K562 (cell line): ENCODE results near the gene CHRNG. TPM values are rescaled to one million over a fixed set of nuclear protein-coding genes. Genes with fewer than 3 reads are reported as not detected.

Source experiments
- ATAC-seq: fragments of 200-7000 bp; cut with Tn5 transposase; 3 replicates; pipeline ENCODE4 v1.9.1; 2020; ENCODE audit warnings: moderate library complexity
- BruUV-seq: library from RNA; stranded (reverse); fragments of 400-500 nt; replicated peaks from 2 replicates; lab custom pipeline; 2021; lab: Mats Ljungman, UMichigan
- CTCF ChIA-PET: fragments of 300-600 bp; formaldehyde crosslinking; extraction: SDS; loops from one replicate; lab custom pipeline; 2021; ENCODE audit warnings: low intra/inter-chr PET ratio; lab: Yijun Ruan, JAX
- POLR2A ChIA-PET: fragments of 300-600, 350-650 bp; sonication (Branson Sonifier 250); formaldehyde crosslinking; extraction: SDS; loops from one replicate; lab custom pipeline; 2021; ENCODE audit warnings: antibody characterized with exemption, inconsistent platforms; lab: Yijun Ruan, JAX
- DNase-seq, 4 experiments: peaks; one replicate each; pipeline versions ENCODE4 v3.0.0 to v3.0.0-alpha.2; 2011 to 2018; ENCODE audit warnings: low spot score in 3 of 4, mixed read lengths in 3 of 4; ENCODE audit errors: extremely low read depth in 1 of 4
- FAIRE-seq: peaks from 2 replicates; lab custom pipeline; 2011; peaks lifted over from hg19 to GRCh38; lab: Jason Lieb, UNC
- H2AFZ ChIP-seq: 2 replicates; pipeline ENCODE4 v1.6.0; 2011; ENCODE audit warnings: low read depth, low read length, control low read depth, inconsistent platforms
- H3K27ac ChIP-seq: fragments of 200-600 bp; 3 replicates; pipeline ENCODE4 v1.8.0; 2011; ENCODE audit warnings: low read depth, mild to moderate bottlenecking, control low read depth, inconsistent platforms, low read length, moderate library complexity, mixed read lengths; ENCODE audit errors: extremely low read depth
- H3K27me3 ChIP-seq, 2 experiments: fragments of 300-600 bp in 1 of 2; 2 replicates in 1 of 2; 3 replicates in 1 of 2; pipeline versions ENCODE4 v1.6.0 to v1.8.0; 2011; ENCODE audit warnings: inconsistent platforms in 2 of 2, low read length in 2 of 2, mild to moderate bottlenecking in 1 of 2, mixed read lengths in 1 of 2, moderate library complexity in 1 of 2; ENCODE audit not compliant: control insufficient read depth in 2 of 2, insufficient read depth in 2 of 2
- H3K36me3 ChIP-seq: fragments of 300-600 bp; 3 replicates; pipeline ENCODE4 v1.8.0; 2011; ENCODE audit warnings: mild to moderate bottlenecking, low read length, inconsistent platforms; ENCODE audit not compliant: control insufficient read depth, insufficient read depth
- H3K4me1 ChIP-seq, 2 experiments: fragments of 200-600 bp in 1 of 2; replicated peaks in 1 of 2; 2 replicates in 1 of 2; 3 replicates in 1 of 2; pipeline versions ENCODE4 v1.5.1 to v1.8.0; 2011; ENCODE audit warnings: inconsistent platforms in 2 of 2, low read length in 2 of 2, mild to moderate bottlenecking in 1 of 2, mixed read lengths in 1 of 2, moderate library complexity in 1 of 2; ENCODE audit not compliant: control insufficient read depth in 2 of 2, insufficient read depth in 2 of 2
- H3K4me2 ChIP-seq: 2 replicates; pipeline ENCODE4 v1.6.1; 2011; ENCODE audit warnings: low read length, control low read depth, inconsistent platforms, mixed read lengths; ENCODE audit not compliant: insufficient read depth
- H3K4me3 ChIP-seq: fragments of 200-600 bp; sonication (generic), shearing (Covaris generic); 2 replicates; pipeline ENCODE4 v1.5.1; 2016; ENCODE audit warnings: control low read depth, inconsistent platforms
- H3K79me2 ChIP-seq: fragments of 200-600 bp; 3 replicates; pipeline ENCODE4 v1.8.0; 2011; ENCODE audit warnings: low read length, inconsistent platforms; ENCODE audit not compliant: control insufficient read depth, insufficient read depth
- H3K9ac ChIP-seq, 2 experiments: 2 replicates each; pipeline versions ENCODE4 v1.6.0 to v1.6.1; 2011; ENCODE audit warnings: low read depth in 2 of 2, low read length in 2 of 2, control low read depth in 1 of 2, inconsistent platforms in 1 of 2, mild to moderate bottlenecking in 1 of 2, mixed read lengths in 1 of 2; ENCODE audit not compliant: insufficient read depth in 1 of 2
- H3K9me1 ChIP-seq: one replicate; pipeline ENCODE4 v1.6.0; 2011; ENCODE audit warnings: inconsistent platforms, mild to moderate bottlenecking, low read length, moderate library complexity; ENCODE audit not compliant: control insufficient read depth, insufficient read depth
- H3K9me3 ChIP-seq: replicated peaks from 2 replicates; pipeline ENCODE4 v1.5.1; 2011; ENCODE audit warnings: low read depth, low read length, inconsistent platforms; ENCODE audit not compliant: control insufficient read depth, insufficient read depth
- H4K20me1 ChIP-seq: replicated peaks from 2 replicates; pipeline ENCODE4 v1.6.1; 2011; ENCODE audit warnings: low read length, inconsistent platforms, mixed read lengths; ENCODE audit not compliant: control insufficient read depth, insufficient read depth
- CHD1 ChIP-seq: fragments of 200-600 bp; sonication (generic); IDR thresholded peaks from one replicate; pipeline ENCODE4 v1.6.1; 2012; ENCODE audit warnings: mild to moderate bottlenecking, moderate library complexity, low read length, inconsistent platforms
- DNMT1 ChIP-seq: fragments of 450-650 bp; IDR thresholded peaks from 2 replicates; pipeline ENCODE4 v1.6.1; 2016; ENCODE audit warnings: antibody characterized with exemption, mild to moderate bottlenecking
- DPF2 ChIP-seq: fragments of 450-650 bp; IDR thresholded peaks from 2 replicates; pipeline ENCODE4 v1.6.1; 2016
- FOXA1 ChIP-seq: fragments of 450-650 bp; IDR thresholded peaks from 2 replicates; pipeline ENCODE4 v1.6.1; 2016; ENCODE audit warnings: mild to moderate bottlenecking, borderline replicate concordance
- FUS ChIP-seq: fragments of 200-400 bp; formaldehyde crosslinking; optimal IDR thresholded peaks from 2 replicates; pipeline ENCODE3; 2017; ENCODE audit warnings: low read depth, low read length
- MYC ChIP-seq, 2 experiments: fragments of 250-450 bp in 1 of 2; sonication (Bioruptor Pico) in 1 of 2; IDR thresholded peaks; 2 replicates each; pipeline versions ENCODE4 v1.5.1 to v1.6.1; 2012 to 2021; ENCODE audit warnings: low read depth in 2 of 2, borderline replicate concordance in 1 of 2, improper control_type of control experiment in 1 of 2, low read length in 1 of 2, mild to moderate bottlenecking in 1 of 2, moderate library complexity in 1 of 2
- NR2C2 ChIP-seq, 2 experiments: fragments of 200-800 bp in 1 of 2; sonication (Bioruptor generic) in 1 of 2; sonication (generic) in 1 of 2; formaldehyde crosslinking in 1 of 2; IDR thresholded peaks; 2 replicates each; pipeline versions ENCODE4 v1.6.1 to v1.8.0; 2016 to 2022; ENCODE audit warnings: mild to moderate bottlenecking in 1 of 2, missing compliant biosample characterization in 1 of 2, missing genetic modification characterization in 1 of 2, missing genetic modification reagents in 1 of 2
- PHF21A ChIP-seq: fragments of 450-650 bp; IDR thresholded peaks from 2 replicates; pipeline ENCODE4 v1.6.1; 2017; ENCODE audit warnings: low read depth, borderline replicate concordance
- PRDM10 ChIP-seq: fragments of 450-650 bp; IDR thresholded peaks from 2 replicates; pipeline ENCODE4 v1.6.1; 2018; ENCODE audit not compliant: partially characterized antibody
- USF2 ChIP-seq: sonication (generic); formaldehyde crosslinking; IDR thresholded peaks from 2 replicates; pipeline ENCODE4 v1.5.0; 2020; ENCODE audit warnings: missing genetic modification reagents
- VEZF1 ChIP-seq: fragments of 200-800 bp; sonication (Bioruptor generic); IDR thresholded peaks from 2 replicates; pipeline ENCODE4 v1.6.1; 2017; ENCODE audit warnings: missing genetic modification characterization, missing compliant biosample characterization
- XRCC4 ChIP-seq: IDR thresholded peaks from one replicate; pipeline ENCODE4 v1.6.1; 2011; ENCODE audit not compliant: insufficient read depth, insufficient read length; ENCODE audit errors: extremely low read depth
- ZEB2 ChIP-seq: fragments of 450-650 bp; IDR thresholded peaks from 2 replicates; pipeline ENCODE4 v1.6.1; 2016
- ZFP30 ChIP-seq: fragments of 250-450 bp; sonication (Bioruptor Pico); IDR thresholded peaks from 2 replicates; pipeline ENCODE4 v1.8.0; 2022; ENCODE audit warnings: moderate library complexity, mild to moderate bottlenecking, inconsistent platforms, borderline replicate concordance
- ZNF766 ChIP-seq: fragments of 200-800 bp; sonication (Bioruptor generic); conservative IDR thresholded peaks from 2 replicates; pipeline ENCODE4 v1.6.1; 2016; ENCODE audit warnings: missing genetic modification characterization, missing compliant biosample characterization
- WGBS: fragments of 100-300 bp; shearing (Covaris generic); methylation state at CpG from one replicate; pipeline ENCODE4 v1.1.6; 2016; ENCODE audit warnings: low coverage, mixed read lengths; ENCODE audit not compliant: insufficient coverage; ENCODE audit errors: missing lambda C conversion rate; 5-methylcytosine and 5-hydroxymethylcytosine counted together
- in situ Hi-C: fragments of 300-500 bp; cut with MboI; formaldehyde crosslinking; loops from 4 replicates; pipeline ENCODE4 v1.15.0; 2018; ENCODE audit warnings: inconsistent platforms, mixed read lengths
- intact Hi-C: fragments of 100-400 bp; cut with micrococcal nuclease; formaldehyde crosslinking; loops from 2 replicates; pipeline ENCODE4 v1.14.2; 2022
- polyA plus RNA-seq, 8 experiments: library from polyadenylated mRNA; depleted of rRNA in 4 of 8; stranded (reverse) in 5 of 8; unstranded in 3 of 8; fragments of >200 nt; fragmentation: Nextera tagmentation in 2 of 8; fragmentation: Illumina TruSeq in 1 of 8; extraction: Ambion mirVana in 2 of 8; extraction: Trizol in 1 of 8; gene quantifications; 2 replicates each; pipeline versions ENCODE4 v1.2.1 to v1.2.3, GENCODE V29; 2011 to 2014; ENCODE audit warnings: inconsistent platforms in 1 of 8, missing spikeins in 1 of 8
- total RNA-seq, 7 experiments: library from RNA; depleted of rRNA in 6 of 7; stranded (reverse); fragments of >200 nt in 6 of 7; fragmentation: Illumina TruSeq in 2 of 7; extraction: Trizol in 2 of 7; gene quantifications; 2 replicates each; pipeline versions ENCODE4 v1.2.1 to v1.2.3, GENCODE V29; 2011 to 2021; ENCODE audit warnings: low replicate concordance in 1 of 7

The CHRNG gene
- total and polyA plus RNA-seq, 9 of the 15 experiments (the other 6 are each of a cell fraction or from before 2014, with no cell fraction given), result not detected

GRCh38 chr2:232549655-232550353, 10.3 kb downstream of the CHRNG start:
- no peak for FAIRE-seq
- intact Hi-C loops (no loop called here), in situ Hi-C loops (no loop called here)
- H2AFZ ChIP-seq, result peak overlapping the region; percentile 68
- H3K27me3 ChIP-seq, result no peaks in the 10 kb centered on the region
- no peak for ATAC-seq
- BruUV-seq, result TSS peak; percentile 60
- peaks cover 63% of the 10 kb centered on the region for H3K79me2 ChIP-seq
- ChIA-PET POLR2A (interaction anchor here (0.6 to 1.4 kb wide), 5 partner anchors 8 to 699 kb away, joined by 3 to 9 read pairs (median 4); partner anchors contain the start of gene EFHD1), CTCF (no interaction called here)
- no peaks in the 10 kb centered on the region for H3K9me1 ChIP-seq
- 1% methylated on average over 11 of the region's 21 CpGs for WGBS
- H3K36me3 ChIP-seq, result peaks cover 26% of the 10 kb centered on the region; the same call in 2 of the 3 replicates
- DNase-seq, result peak in 1 of 4 experiments; percentile 16
- peak overlapping the region; percentile 96 for H3K4me2 ChIP-seq
- H3K4me3 ChIP-seq, result peak overlapping the region; percentile 59
- H3K27ac ChIP-seq, result peak overlapping the region; percentile 81
- H3K9me3 ChIP-seq, result no peaks in the 10 kb centered on the region; the same call in 1 of the 2 replicates
- peaks cover 6 to 10% of the 10 kb centered on the region in 2 experiments; a peak in 4 of 5 replicates for H3K4me1 ChIP-seq
- peak overlapping the region; percentile 86 to 98 for H3K9ac ChIP-seq
- H4K20me1 ChIP-seq, result no peaks in the 10 kb centered on the region
- no peak for TF ChIP-seq DPF2
- TF ChIP-seq FOXA1, result no peak
- TF ChIP-seq MYC (IDR thresholded peaks at IDR 0.05; ENCODE audit: low read depth, low read length), result no peak
- TF ChIP-seq MYC (CRISPR knock-in tag; IDR thresholded peaks at IDR 0.05; ENCODE audit: borderline replicate concordance, low read depth), result peak; percentile 38; the same call in 1 of the 2 replicates
- TF ChIP-seq USF2, result no peak
- TF ChIP-seq NR2C2 (CRISPR knock-in tag; IDR thresholded peaks at IDR 0.05), result no peak
- TF ChIP-seq NR2C2 (tag; IDR thresholded peaks at IDR 0.05), result peak; percentile 49; the same call in 1 of the 2 replicates
- TF ChIP-seq VEZF1 (CRISPR knock-in tag), result no peak
- TF ChIP-seq ZEB2, result no peak
- TF ChIP-seq XRCC4, result no peak
- TF ChIP-seq CHD1, result no peak
- no peak for TF ChIP-seq FUS
- TF ChIP-seq PHF21A, result no peak
- no peak for TF ChIP-seq ZFP30
- TF ChIP-seq ZNF766, result 0 out of 2 replicates have a peak, but pooled peaks have one; percentile 54
- no peak for TF ChIP-seq PRDM10
- TF ChIP-seq DNMT1, result no peak
